GM18951 (cell line): ENCODE measurements around the gene RBM48.
"Not testable (repeated sequence)": the region's sequence is repeated elsewhere in the genome, so short reads cannot be mapped to it uniquely, and the experiment has no call there.

Experiments used
- POLR2A ChIP-seq: IDR thresholded peaks from 4 replicates; pipeline ENCODE4 v1.6.1; 2011; ENCODE audit warnings: mild to moderate bottlenecking; ENCODE audit not compliant: insufficient read length, insufficient read depth; ENCODE audit errors: extremely low read depth
- in situ Hi-C: fragments of 300-500 bp; cut with MboI; formaldehyde crosslinking; loops from one replicate; pipeline ENCODE4 v1.12.0; 2022; ENCODE audit warnings: low sequenced_read_pairs, mixed read lengths, inconsistent platforms; ENCODE audit not compliant: unreplicated experiment

Gene RBM48

DNA sequence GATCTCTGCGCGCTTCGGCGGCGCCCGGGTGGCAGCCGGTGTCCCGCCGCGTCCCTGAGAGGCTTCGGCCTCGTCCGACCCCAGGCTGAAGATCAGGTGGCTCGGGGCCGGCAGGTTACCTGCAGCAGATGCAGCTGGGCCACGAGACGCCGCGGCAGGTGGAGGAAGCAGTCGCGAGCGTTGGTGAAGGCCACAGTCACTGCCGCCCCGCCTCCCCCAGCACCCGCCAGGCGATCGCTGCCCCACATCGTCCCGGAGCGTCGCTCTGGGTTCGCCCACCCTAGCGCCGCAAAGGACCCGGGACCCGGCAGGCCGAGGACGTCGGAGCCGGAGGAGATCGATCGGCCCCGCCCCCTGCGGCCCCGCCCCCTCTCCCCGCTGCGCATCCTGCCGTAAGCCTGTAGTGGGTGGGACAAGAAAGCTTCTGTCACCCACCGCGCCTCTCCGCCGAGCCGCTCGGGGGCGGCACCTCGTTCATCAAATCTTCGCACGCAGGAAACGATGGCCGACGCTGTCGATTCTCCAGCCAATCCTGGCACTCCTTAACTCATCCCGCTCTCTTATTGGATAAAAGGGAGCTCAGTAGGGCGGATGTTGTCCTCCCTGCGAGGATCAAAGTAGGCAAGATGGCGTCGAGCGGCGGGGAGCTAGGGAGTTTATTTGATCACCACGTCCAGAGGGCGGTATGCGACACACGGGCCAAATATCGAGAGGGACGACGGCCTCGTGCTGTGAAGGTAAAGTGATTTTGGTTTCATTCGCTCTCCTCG, at the start of gene RBM48, which contains the start of gene PEX1:
Gene RBM48, plus strand, starts transcription at position 608 of the 770 bp plus-strand sequence. Its CDS starts 19 bp downstream, at position 627.
Gene PEX1, minus strand, starts transcription at position 333 of the 770 bp plus-strand sequence. Its CDS starts 85 bp downstream, at position 248.
- peak; percentile 71 for TF ChIP-seq POLR2A
- in situ Hi-C loops, result no loop called here

DNA sequence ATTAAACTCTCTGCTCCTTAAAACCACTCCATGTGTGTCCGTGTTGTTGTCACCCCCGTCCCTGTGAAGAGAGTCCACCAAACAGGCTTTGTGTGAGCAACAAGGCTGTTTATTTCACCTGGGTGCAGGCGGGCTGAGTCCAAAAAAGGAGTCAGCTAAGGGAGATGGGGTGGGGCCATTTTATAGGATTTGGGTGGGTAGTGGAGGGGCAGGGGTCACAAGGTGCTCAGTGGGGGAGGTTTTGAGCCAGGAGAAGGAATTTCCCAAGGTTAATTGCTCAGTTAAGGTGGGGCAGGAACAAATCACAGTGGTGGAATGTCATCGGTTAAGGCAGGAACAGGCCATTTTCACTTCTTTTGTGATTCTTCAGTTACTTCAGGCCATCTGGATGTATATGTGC, 49.4 kb upstream of the RBM48 start:
- in situ Hi-C loops, result not testable (repeated sequence)

DNA sequence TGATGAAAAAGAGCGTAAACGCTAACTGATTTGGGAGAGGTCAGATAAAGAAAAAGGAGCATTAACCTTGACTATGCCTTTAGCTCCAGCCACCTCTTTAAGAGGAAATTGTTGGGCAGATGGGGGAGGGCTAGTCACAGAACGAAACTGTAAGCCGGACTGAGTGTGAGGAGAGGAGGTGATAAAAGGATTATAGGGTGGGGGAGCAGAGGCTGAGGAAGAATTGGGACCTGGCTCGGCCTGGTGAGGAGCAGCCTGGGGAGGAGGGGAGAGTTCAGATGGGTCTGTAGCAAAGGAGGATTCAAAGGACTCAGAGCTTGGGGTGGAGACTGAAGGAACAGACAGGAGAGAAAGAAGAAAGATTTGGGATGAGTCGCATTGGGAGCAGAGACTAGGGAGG, 45.0 kb upstream of the RBM48 start:
- in situ Hi-C loops, result not testable (repeated sequence)

DNA sequence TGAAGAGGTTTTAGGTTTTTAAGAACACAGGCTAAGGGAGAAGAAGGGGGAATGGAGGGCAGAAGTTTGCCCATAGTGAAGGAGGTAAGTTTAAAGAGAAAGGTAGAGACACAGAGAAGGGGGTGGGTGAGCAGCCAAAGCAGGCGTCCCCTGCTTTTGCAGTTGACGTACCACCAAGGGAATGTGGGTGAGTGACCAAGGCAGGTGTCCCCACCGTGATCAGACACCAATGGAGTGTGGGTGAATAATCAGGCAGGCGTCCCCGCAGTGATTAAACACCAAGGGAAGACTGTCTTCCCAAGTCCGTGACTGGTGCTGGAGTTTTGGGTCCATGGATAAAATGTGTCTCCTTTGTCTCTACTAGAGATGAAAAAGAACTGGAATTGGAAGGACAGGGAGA, 44.4 kb upstream of the RBM48 start:
- in situ Hi-C loops, result not testable (repeated sequence)

DNA sequence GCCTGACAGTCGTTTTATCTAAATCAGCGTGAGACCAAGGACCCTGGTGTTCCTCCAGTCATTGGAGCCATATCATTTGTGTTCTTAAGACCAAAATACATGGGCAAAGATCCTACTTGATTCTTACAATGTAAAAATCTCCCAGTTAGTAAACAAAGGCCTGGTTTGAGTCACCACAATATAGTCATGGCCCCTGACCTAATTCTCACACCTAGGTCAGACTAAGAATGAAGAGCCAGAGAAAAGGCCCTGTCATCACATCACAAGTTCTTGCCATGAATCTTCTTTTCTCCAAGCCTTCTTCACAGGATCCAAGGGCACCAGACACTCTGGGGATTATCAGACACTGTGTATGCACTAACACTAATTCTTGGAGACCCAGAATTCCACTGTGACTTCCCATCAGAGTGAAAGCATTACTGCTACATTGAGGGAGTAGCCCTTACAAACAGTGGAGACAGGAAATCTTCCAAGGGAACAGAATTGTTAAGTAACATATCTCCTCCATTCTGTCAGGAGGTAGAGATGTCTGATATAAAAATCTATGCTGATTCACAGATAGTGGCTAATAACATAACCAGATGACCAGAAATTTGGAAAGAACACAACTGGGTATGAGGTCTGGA, 43.2 kb upstream of the RBM48 start:
- in situ Hi-C loops, result no loop called here
- TF ChIP-seq POLR2A, result no peak

DNA sequence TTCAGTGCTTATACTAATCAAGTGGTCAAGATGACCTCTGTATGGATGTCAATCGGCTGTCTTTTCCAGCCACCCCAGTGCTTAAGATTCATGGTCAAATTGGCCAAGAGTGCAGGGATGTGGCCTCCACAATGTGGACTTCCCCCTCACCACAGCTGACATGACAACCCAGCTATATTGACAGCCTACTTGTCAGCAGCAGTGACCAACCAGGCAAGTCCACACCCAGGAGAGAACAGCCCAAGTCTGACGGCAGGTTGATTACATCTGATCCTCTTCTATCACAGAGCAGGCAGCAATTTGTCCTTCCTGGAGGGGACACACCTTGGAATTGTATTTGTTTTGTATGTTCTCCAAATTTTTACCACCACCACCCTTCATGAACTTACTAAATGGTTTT, 42.6 kb upstream of the RBM48 start:
- in situ Hi-C loops, result no loop called here
- TF ChIP-seq POLR2A, result no peak

DNA sequence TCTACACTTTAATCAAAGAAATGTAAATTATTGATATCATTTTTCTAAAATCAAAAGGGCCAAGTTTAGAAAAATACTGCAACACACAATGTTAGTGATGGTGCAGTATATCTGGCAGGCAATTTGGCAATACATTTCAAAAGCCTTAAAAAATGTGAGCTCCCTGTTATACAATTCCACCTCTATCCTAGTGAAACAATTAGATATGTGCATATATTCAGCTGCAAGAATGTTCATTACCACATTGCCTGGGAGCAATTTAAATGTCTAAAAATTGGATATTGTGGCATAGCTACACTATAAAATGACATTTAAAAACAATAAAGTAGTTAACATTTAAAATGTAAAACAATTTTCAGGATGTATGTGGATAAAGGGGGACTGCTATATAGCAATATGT, 40.8 kb upstream of the RBM48 start:
- in situ Hi-C loops, result no loop called here
- TF ChIP-seq POLR2A, result no peak

DNA sequence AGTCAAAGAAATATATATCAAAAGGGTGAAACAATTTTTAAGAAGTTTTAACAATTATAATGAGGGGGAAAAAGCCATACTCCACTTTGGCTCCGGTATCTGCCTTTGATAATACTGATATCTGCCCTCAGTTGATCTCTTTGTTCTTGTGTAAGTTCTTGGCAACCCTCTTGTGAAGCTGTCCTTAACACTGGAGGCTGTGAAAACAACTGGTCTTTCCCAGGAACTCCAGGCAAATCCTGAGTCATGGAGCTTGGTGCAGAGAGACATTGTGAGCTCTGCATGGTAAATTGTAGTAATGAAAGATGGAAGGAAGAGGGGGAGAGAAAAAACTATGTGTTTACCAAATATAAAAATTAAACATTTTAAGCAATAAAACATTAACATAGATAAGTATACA, 39.0 kb upstream of the RBM48 start:
- TF ChIP-seq POLR2A, result no peak
- in situ Hi-C loops, result no loop called here

DNA sequence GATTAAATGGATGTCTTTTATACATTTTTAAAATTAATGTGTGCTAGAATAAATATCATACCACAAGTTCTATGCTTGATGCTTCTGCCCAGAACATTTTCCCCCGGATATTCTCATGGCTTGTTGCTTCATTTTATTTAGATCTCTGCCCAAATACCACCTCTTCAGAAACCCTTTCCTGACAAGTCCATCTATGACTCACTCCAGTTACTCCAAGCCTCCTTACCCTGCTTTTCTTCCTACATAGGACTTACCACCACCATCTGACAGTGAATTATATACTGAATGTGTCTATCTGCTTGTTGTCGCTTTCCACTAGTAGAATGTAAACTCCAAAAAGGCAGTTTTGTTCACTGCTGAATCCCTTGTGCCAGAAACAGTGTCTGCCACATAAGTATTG, 31.7 kb upstream of the RBM48 start:
- TF ChIP-seq POLR2A, result no peak
- in situ Hi-C loops, result no loop called here

DNA sequence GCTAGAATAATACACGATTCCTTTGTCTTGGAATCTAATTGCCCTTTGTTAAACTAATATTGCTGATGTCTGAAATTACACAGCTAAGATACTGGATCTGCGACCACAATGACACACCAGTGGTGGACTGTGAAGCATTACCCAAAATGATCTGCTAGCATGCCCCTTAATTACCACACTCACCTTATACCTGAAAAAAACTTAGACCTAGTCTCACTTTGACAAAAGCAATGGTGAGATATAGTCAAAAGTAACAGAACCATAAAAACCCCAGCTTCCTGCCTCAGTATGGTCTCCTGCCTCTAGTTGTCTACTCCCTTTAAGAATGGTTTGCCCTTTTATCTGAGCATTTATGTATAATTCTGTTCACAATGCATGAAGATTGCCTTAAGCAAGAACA, 30.0 kb upstream of the RBM48 start:
- TF ChIP-seq POLR2A, result no peak
- in situ Hi-C loops, result no loop called here

DNA sequence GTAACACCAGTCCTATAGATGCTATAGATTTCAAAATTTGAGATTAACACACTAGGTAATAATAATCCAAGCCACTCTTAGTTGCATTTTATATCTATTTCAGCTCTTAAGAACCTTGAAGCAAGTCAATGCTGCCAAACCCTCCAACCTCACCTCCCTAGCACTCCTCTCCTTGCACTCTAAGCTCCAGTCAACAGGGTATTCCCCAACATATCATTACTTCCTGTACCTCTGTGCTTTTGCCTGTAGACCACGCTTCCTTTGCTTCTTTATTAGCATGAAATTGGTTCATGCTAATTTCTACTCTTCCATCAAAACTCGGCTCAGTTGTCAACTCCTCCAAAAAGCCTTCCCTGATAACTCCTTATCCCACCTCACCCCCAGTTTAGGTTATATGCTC, 24.8 kb upstream of the RBM48 start:
- in situ Hi-C loops, result no loop called here
- no peak for TF ChIP-seq POLR2A

DNA sequence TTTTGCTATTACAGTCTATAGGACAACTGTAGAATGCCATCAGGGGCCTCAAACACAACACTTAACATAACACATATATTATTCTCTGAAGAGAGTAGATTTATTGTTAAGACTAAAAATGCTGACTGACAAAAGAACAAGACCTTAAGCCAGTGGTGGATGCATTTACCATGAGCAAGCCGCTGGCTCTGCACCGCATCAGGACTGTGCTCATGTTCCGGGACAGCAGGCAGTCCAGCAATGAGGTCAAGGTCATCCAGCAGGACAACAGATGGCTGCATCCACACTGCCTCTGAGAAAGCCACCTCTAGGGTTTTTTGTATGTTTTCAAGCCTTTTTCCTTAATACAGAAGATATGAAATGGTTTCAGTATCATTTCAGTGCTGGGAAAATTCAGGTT, 24.0 kb upstream of the RBM48 start:
- TF ChIP-seq POLR2A, result no peak
- in situ Hi-C loops, result no loop called here

DNA sequence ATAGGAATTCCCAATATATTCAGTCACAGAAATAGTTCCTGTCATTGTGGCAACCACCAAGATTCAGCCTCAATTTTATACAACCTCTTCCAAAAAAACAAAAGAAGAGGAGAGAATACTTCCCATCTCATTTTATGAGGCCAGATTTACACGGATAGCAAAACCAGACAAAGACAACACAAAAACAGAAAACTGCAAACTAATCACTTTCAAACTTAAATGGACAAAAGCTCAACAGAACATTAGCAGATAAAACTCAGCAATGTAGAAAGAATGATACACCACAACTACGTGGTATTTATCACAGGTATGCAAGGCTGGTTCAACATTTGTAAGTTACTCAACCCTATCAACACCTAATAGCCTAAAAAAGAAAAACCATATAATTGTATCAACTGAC, 22.2 kb upstream of the RBM48 start:
- TF ChIP-seq POLR2A, result no peak
- in situ Hi-C loops, result no loop called here

DNA sequence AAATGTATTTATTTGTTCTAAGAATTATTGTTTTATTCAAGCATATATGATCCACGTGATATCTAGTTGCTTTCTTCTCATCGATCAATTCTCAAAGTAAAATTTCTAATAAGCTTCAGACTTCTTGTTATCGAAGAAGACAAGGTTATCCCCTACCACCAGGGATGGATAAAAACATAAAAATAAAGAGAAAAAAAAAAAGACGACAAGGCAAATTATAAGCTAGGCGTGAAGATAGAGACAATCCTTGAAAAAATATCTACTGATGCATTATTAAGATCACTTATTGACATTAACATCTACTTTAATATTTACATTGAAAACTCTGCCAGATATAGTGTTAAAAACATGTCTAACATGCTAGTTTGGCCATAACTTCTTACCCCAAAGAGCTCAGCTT, 19.6 kb upstream of the RBM48 start:
- no peak for TF ChIP-seq POLR2A
- in situ Hi-C loops, result no loop called here
